WTC11 (cell line): ENCODE measurements around the gene CCDC71L. TPM values are rescaled to one million over a fixed set of nuclear protein-coding genes. Genes with fewer than 3 reads are reported as not detected.

Experiments
- ATAC-seq: fragments of 200-7000 bp; cut with Tn5 transposase; 2 replicates; pipeline ENCODE4 v1.10.0; 2021; ENCODE audit warnings: mild to moderate bottlenecking, moderate library complexity
- CTCF ChIA-PET: fragments of 300-600 bp; sonication (Branson Sonifier 250); formaldehyde crosslinking; loops from one replicate; lab custom pipeline; 2021; ENCODE audit warnings: antibody characterized with exemption; lab: Charles Lee
- POLR2A ChIA-PET: fragments of 350-600 bp; sonication (Branson Sonifier 250); formaldehyde crosslinking; loops from one replicate; lab custom pipeline; 2021; ENCODE audit warnings: antibody characterized with exemption; lab: Charles Lee
- DNase-seq: peaks from one replicate; pipeline ENCODE4 v3.0.0; 2021; ENCODE audit warnings: low spot score
- H3K27ac Mint-ChIP-seq: 2 replicates; pipeline ENCODE4 v1.8.0; 2021; ENCODE audit warnings: mixed read lengths
- H3K27me3 Mint-ChIP-seq: 2 replicates; pipeline ENCODE4 v1.8.0; 2021; ENCODE audit warnings: low read depth, mild to moderate bottlenecking, moderate library complexity, mixed read lengths
- H3K36me3 Mint-ChIP-seq: 2 replicates; pipeline ENCODE4 v1.8.0; 2021; ENCODE audit warnings: mixed read lengths
- H3K4me1 Mint-ChIP-seq: 2 replicates; pipeline ENCODE4 v1.8.0; 2022; ENCODE audit warnings: mixed read lengths
- H3K4me3 Mint-ChIP-seq: 2 replicates; pipeline ENCODE4 v1.8.0; 2021; ENCODE audit warnings: mild to moderate bottlenecking, moderate library complexity, mixed read lengths
- H3K9me3 Mint-ChIP-seq: 2 replicates; pipeline ENCODE4 v1.8.0; 2021; ENCODE audit warnings: mixed read lengths
- ATF1 ChIP-seq: sonication (generic); formaldehyde crosslinking; IDR thresholded peaks from 2 replicates; pipeline ENCODE4 v1.8.1; 2023; ENCODE audit warnings: mild to moderate bottlenecking, moderate library complexity, missing genetic modification reagents
- ATF6 ChIP-seq: sonication (generic); formaldehyde crosslinking; IDR thresholded peaks from 2 replicates; pipeline ENCODE4 v1.8.1; 2023; ENCODE audit warnings: mild to moderate bottlenecking, missing genetic modification reagents
- CDX4 ChIP-seq: fragments of 250-450 bp; sonication (Bioruptor Pico); IDR thresholded peaks from 2 replicates; pipeline ENCODE4 v1.9.0; 2021; ENCODE audit warnings: moderate library complexity, mild to moderate bottlenecking, inconsistent platforms, borderline replicate concordance
- E2F1 ChIP-seq: sonication (generic); formaldehyde crosslinking; IDR thresholded peaks from 2 replicates; pipeline ENCODE4 v1.8.0; 2022; ENCODE audit warnings: mild to moderate bottlenecking, missing genetic modification reagents
- FOXJ3 ChIP-seq: sonication (generic); formaldehyde crosslinking; IDR thresholded peaks from 2 replicates; pipeline ENCODE4 v1.9.0; 2021; ENCODE audit warnings: missing genetic modification reagents, mild to moderate bottlenecking, borderline replicate concordance
- GABPB1 ChIP-seq: sonication (generic); formaldehyde crosslinking; IDR thresholded peaks from 2 replicates; pipeline ENCODE4 v1.8.1; 2023; ENCODE audit warnings: mild to moderate bottlenecking, missing genetic modification reagents
- JAZF1 ChIP-seq: fragments of 250-450 bp; sonication (Bioruptor Pico); IDR thresholded peaks from 2 replicates; pipeline ENCODE4 v1.9.0; 2021; ENCODE audit warnings: moderate library complexity, mild to moderate bottlenecking, inconsistent platforms
- MXD4 ChIP-seq: fragments of 250-450 bp; sonication (Bioruptor Pico); IDR thresholded peaks from 2 replicates; pipeline ENCODE4 v1.8.0; 2021; ENCODE audit warnings: mild to moderate bottlenecking, moderate library complexity, borderline replicate concordance
- OVOL2 ChIP-seq: fragments of 250-450 bp; sonication (Bioruptor Pico); IDR thresholded peaks from 2 replicates; pipeline ENCODE4 v1.9.0; 2021; ENCODE audit warnings: mild to moderate bottlenecking, borderline replicate concordance
- PRDM15 ChIP-seq: sonication (generic); formaldehyde crosslinking; IDR thresholded peaks from 2 replicates; pipeline ENCODE4 v1.8.0; 2022; ENCODE audit warnings: missing genetic modification reagents
- ZNF671 ChIP-seq: fragments of 250-450 bp; sonication (Bioruptor Pico); IDR thresholded peaks from 2 replicates; pipeline ENCODE4 v1.8.0; 2021; ENCODE audit warnings: mild to moderate bottlenecking
- total RNA-seq: library from RNA; stranded (reverse); gene quantifications from 3 replicates; pipeline ENCODE4 v1.2.3, GENCODE V29; 2021
- TF ChIP-seq, protein P1 (sequence below): sonication (generic); formaldehyde crosslinking; IDR thresholded peaks from 2 replicates; pipeline ENCODE4 v1.8.1; 2022; ENCODE audit warnings: mild to moderate bottlenecking, moderate library complexity, missing genetic modification reagents

Gene CCDC71L
- total RNA-seq, 1 experiment from 2014 or later = 21.5 TPM

- Mint-ChIP-seq H3K27ac (no peak overlapping the region), H3K9me3 (peaks cover 31% of the 10 kb centered on the region), H3K36me3 (no peaks in the 10 kb centered on the region), H3K4me1 (no peaks in the 10 kb centered on the region), H3K27me3 (no peaks in the 10 kb centered on the region; the same call in 1 of the 2 replicates)
- ChIA-PET CTCF (no interaction called here), POLR2A (no interaction called here)
- no peak for ATAC-seq
- TF ChIP-seq, protein P1, sequence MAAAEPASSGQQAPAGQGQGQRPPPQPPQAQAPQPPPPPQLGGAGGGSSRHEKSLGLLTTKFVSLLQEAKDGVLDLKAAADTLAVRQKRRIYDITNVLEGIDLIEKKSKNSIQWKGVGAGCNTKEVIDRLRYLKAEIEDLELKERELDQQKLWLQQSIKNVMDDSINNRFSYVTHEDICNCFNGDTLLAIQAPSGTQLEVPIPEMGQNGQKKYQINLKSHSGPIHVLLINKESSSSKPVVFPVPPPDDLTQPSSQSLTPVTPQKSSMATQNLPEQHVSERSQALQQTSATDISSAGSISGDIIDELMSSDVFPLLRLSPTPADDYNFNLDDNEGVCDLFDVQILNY = no peak
- TF ChIP-seq ATF6 (no peak), GABPB1 (no peak), MXD4 (CRISPR knock-in tag) (no peak), ZNF671 (CRISPR knock-in tag) (no peak), CDX4 (CRISPR knock-in tag) (no peak), ATF1 (CRISPR knock-in tag) (no peak), JAZF1 (CRISPR knock-in tag) (no peak), PRDM15 (CRISPR knock-in tag) (no peak)
- TF ChIP-seq, all 79 proteins: peak for 0
- DNase-seq = no peak
- H3K4me3 Mint-ChIP-seq = no peak overlapping the region
Measured at GRCh38 chr7:106640368-106641141, 20.4 kb downstream of the CCDC71L start.

GRCh38 chr7:106639476-106640334 lies 21.3 kb downstream of the CCDC71L start:
- peaks cover 30% of the 10 kb centered on the region for H3K9me3 Mint-ChIP-seq
- no peaks in the 10 kb centered on the region for H3K4me1 Mint-ChIP-seq
- CTCF ChIA-PET = no interaction called here
- no peaks in the 10 kb centered on the region; the same call in 1 of the 2 replicates for H3K27me3 Mint-ChIP-seq
- no peaks in the 10 kb centered on the region for H3K36me3 Mint-ChIP-seq
- no peak for DNase-seq
- no peak overlapping the region for H3K4me3 Mint-ChIP-seq
- ATAC-seq = no peak
- POLR2A ChIA-PET = no interaction called here
- H3K27ac Mint-ChIP-seq = no peak overlapping the region
- TF ChIP-seq E2F1 (CRISPR knock-in tag) = no peak
- TF ChIP-seq OVOL2 (CRISPR knock-in tag) = no peak
- no peak for TF ChIP-seq FOXJ3
- TF ChIP-seq GABPB1 = no peak
